Lung (tissue), 12 donors: ENCODE measurements around the gene ANGEL1. TPM values are rescaled to one million over a fixed set of nuclear protein-coding genes. Genes with fewer than 3 reads are reported as not detected.

Experiments
- ATAC-seq: fragments of 200-7000 bp; cut with Tn5 transposase; one replicate; pipeline ENCODE4 v1.9.1; 2020; ENCODE audit warnings: moderate number of reproducible peaks; ENCODE audit not compliant: insufficient read depth, low FRiP score
- DNase-seq, 3 donors: peaks; one replicate each; pipeline ENCODE4 v3.0.0-alpha.2; 2013 to 2017
- H3K27ac ChIP-seq, 2 donors: one replicate each; pipeline ENCODE4 v1.5.1; 2013; ENCODE audit warnings: mild to moderate bottlenecking in 2 of 2, moderate library complexity in 2 of 2, control low read depth in 1 of 2, inconsistent platforms in 1 of 2, low read depth in 1 of 2, low read length in 1 of 2
- H3K27me3 ChIP-seq, 3 donors: one replicate each; pipeline ENCODE4 v1.5.1; 2013; ENCODE audit warnings: low read length in 2 of 3; ENCODE audit not compliant: control insufficient read depth in 3 of 3, insufficient read depth in 3 of 3
- H3K36me3 ChIP-seq, 4 donors: one replicate each; pipeline ENCODE4 v1.5.1; 2013; ENCODE audit warnings: low read length in 4 of 4, mild to moderate bottlenecking in 1 of 4, moderate library complexity in 1 of 4; ENCODE audit not compliant: control insufficient read depth in 4 of 4, insufficient read depth in 4 of 4
- H3K4me1 ChIP-seq, 5 donors: one replicate each; pipeline ENCODE4 v1.5.1; 2013; ENCODE audit warnings: low read length in 5 of 5, mild to moderate bottlenecking in 2 of 5, moderate library complexity in 1 of 5; ENCODE audit not compliant: control insufficient read depth in 5 of 5, insufficient read depth in 5 of 5
- H3K4me3 ChIP-seq: one replicate; pipeline ENCODE4 v1.5.1; 2013; ENCODE audit warnings: mild to moderate bottlenecking, control low read depth, moderate library complexity
- H3K9ac ChIP-seq, 2 donors: one replicate each; pipeline ENCODE4 v1.5.1; 2013; ENCODE audit warnings: low read length in 2 of 2, control low read depth in 1 of 2; ENCODE audit not compliant: insufficient read depth in 1 of 2
- H3K9me3 ChIP-seq, 4 donors: one replicate each; pipeline ENCODE4 v1.5.1; 2013; ENCODE audit warnings: low read length in 3 of 4, mild to moderate bottlenecking in 1 of 4, moderate library complexity in 1 of 4; ENCODE audit not compliant: control insufficient read depth in 4 of 4, insufficient read depth in 3 of 4
- whole genome bisulfite sequencing, 2 donors: extraction: QIAGEN DNeasy Blood & Tissue Kit; methylation state at CpG; one replicate each; pipeline ENCODE4 v1.1.7; 2013; 5-methylcytosine and 5-hydroxymethylcytosine counted together
- polyA plus RNA-seq, 2 donors: library from polyadenylated mRNA; stranded (reverse); fragments of 200-250 nt; gene quantifications; one replicate each; pipeline ENCODE4 v1.2.1, GENCODE V29; 2013
- total RNA-seq, 2 donors: library from RNA; depleted of rRNA in 1 of 2; stranded (reverse); fragments of >200 nt in 1 of 2; gene quantifications; one replicate each; pipeline ENCODE4 v1.2.1, GENCODE V29; 2014 to 2021
- TF ChIP-seq, protein P1 (sequence below): IDR thresholded peaks from 2 replicates; pipeline ENCODE4 v1.5.1; 2012; ENCODE audit warnings: mild to moderate bottlenecking; ENCODE audit errors: control extremely low read depth, extremely low read depth
- donor health status: control.
- donor health status: control.
- donor health status: Bipolar disorder and iron deficiency.
- donor health status: healthy.
- donor health status: DM: yes; HTN: yes; CAD: no.

The ANGEL1 gene
- total and polyA plus RNA-seq, 4 donors = 10.4 to 20.4 (median 15.0) TPM

- Histone ChIP-seq H3K27me3 (no peaks in the 10 kb centered on the region), H3K36me3 (peaks cover 0 to 10% (median 0%) of the 10 kb centered on the region in 4 donors), H3K27ac (peak overlapping the region in 1 of 2 donors; percentile 61), H3K4me1 (peaks cover 0 to 19% (median 15%) of the 10 kb centered on the region in 5 donors), H3K9me3 (no peaks in the 10 kb centered on the region), H3K4me3 (no peak overlapping the region), H3K9ac (no peak overlapping the region)
- DNase-seq = no peak
- no peak for ATAC-seq
- TF ChIP-seq, protein P1, sequence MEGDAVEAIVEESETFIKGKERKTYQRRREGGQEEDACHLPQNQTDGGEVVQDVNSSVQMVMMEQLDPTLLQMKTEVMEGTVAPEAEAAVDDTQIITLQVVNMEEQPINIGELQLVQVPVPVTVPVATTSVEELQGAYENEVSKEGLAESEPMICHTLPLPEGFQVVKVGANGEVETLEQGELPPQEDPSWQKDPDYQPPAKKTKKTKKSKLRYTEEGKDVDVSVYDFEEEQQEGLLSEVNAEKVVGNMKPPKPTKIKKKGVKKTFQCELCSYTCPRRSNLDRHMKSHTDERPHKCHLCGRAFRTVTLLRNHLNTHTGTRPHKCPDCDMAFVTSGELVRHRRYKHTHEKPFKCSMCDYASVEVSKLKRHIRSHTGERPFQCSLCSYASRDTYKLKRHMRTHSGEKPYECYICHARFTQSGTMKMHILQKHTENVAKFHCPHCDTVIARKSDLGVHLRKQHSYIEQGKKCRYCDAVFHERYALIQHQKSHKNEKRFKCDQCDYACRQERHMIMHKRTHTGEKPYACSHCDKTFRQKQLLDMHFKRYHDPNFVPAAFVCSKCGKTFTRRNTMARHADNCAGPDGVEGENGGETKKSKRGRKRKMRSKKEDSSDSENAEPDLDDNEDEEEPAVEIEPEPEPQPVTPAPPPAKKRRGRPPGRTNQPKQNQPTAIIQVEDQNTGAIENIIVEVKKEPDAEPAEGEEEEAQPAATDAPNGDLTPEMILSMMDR = no peak
- 89% methylated on average over 18 of the region's 18 CpGs for WGBS, 2 donors
Observed at GRCh38 chr14:76773956-76774820, 38.5 kb downstream of the ANGEL1 start.

GRCh38 chr14:76773188-76773885 is 39.3 kb downstream of the ANGEL1 start:
- Histone ChIP-seq H3K4me3 (no peak overlapping the region), H3K27me3 (no peaks in the 10 kb centered on the region), H3K9me3 (no peaks in the 10 kb centered on the region), H3K4me1 (peaks cover 0 to 26% (median 18%) of the 10 kb centered on the region in 5 donors), H3K36me3 (peaks cover 0 to 5% (median 0%) of the 10 kb centered on the region in 4 donors), H3K27ac (peak overlapping the region; percentile 55 to 89), H3K9ac (no peak overlapping the region)
- TF ChIP-seq, protein P1 = no peak
- DNase-seq (peak in 2 of 3 donors; percentile 29 to 41), ATAC-seq (peak; percentile 79)
- 24 to 25% methylated on average over 8 of the region's 8 CpGs for WGBS, 2 donors

GRCh38 chr14:76772300-76773187 is 40.1 kb downstream of the ANGEL1 start:
- H3K36me3 ChIP-seq = peaks cover 0 to 5% (median 0%) of the 10 kb centered on the region in 4 donors
- DNase-seq (peak; percentile 56 to 76 (median 75)), ATAC-seq (no peak)
- no peak overlapping the region for H3K4me3 ChIP-seq
- TF ChIP-seq, protein P1 = no peak
- H3K9ac ChIP-seq = peak overlapping the region; percentile 33 to 55
- 38 to 40% methylated on average over 13 of the region's 13 CpGs for WGBS, 2 donors
- peaks cover 0 to 26% (median 20%) of the 10 kb centered on the region in 5 donors for H3K4me1 ChIP-seq
- peak overlapping the region; percentile 55 to 89 for H3K27ac ChIP-seq
- no peaks in the 10 kb centered on the region for H3K9me3 ChIP-seq
- no peaks in the 10 kb centered on the region for H3K27me3 ChIP-seq
